ENCODE measurements around the gene ADAMTS9. TPM values are rescaled to one million over a fixed set of nuclear protein-coding genes. Genes with fewer than 3 reads are reported as not detected.

ADAMTS9 gene
- total and polyA plus RNA-seq, 8 donors, result 36.3 to 78.0 (median 56.7) TPM

DNA sequence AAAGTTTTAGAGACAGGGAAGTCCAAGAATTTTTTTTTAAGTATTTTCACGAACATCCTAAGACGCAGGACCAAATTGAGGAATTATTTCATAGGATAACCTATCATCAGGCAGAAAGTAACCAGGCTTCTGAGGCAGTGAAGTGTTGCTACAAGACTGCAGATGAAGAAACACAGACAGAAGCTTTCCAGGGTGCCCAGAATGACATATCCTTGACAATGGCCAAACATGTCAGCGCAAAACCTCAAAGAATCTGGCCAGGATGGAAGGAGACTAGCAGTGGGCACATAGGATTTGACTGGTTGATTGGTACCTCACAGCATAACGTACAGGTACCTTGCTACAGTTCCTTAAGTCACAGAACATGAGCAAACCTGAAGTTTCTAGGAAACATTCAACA, 7.5 kb downstream of the ADAMTS9 start:
- Histone ChIP-seq H3K36me3 (peaks cover 0 to 38% of the 10 kb centered on the region in 2 donors), H3K4me3 (no peak overlapping the region), H3K27ac (no peak overlapping the region), H3K27me3 (peaks cover 0 to 7% of the 10 kb centered on the region in 2 donors), H3K9me3 (no peaks in the 10 kb centered on the region), H3K4me1 (peaks cover 3 to 15% of the 10 kb centered on the region in 2 donors)
- no peak for ATAC-seq
- no peak for DNase-seq
- TF ChIP-seq, protein P1, sequence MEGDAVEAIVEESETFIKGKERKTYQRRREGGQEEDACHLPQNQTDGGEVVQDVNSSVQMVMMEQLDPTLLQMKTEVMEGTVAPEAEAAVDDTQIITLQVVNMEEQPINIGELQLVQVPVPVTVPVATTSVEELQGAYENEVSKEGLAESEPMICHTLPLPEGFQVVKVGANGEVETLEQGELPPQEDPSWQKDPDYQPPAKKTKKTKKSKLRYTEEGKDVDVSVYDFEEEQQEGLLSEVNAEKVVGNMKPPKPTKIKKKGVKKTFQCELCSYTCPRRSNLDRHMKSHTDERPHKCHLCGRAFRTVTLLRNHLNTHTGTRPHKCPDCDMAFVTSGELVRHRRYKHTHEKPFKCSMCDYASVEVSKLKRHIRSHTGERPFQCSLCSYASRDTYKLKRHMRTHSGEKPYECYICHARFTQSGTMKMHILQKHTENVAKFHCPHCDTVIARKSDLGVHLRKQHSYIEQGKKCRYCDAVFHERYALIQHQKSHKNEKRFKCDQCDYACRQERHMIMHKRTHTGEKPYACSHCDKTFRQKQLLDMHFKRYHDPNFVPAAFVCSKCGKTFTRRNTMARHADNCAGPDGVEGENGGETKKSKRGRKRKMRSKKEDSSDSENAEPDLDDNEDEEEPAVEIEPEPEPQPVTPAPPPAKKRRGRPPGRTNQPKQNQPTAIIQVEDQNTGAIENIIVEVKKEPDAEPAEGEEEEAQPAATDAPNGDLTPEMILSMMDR (IDR thresholded peaks at IDR 0.05), result no peak
- intact Hi-C loops (cut with DNase I), result loop anchor here in 1 of 2 donors (10.0 kb wide), 2 partner anchors 484 to 564 kb away; no protein-coding TSS in a partner anchor

- Histone ChIP-seq H3K36me3 (peaks cover 0 to 38% of the 10 kb centered on the region in 2 donors), H3K4me1 (peaks cover 0 to 16% of the 10 kb centered on the region in 2 donors), H3K27ac (no peak overlapping the region), H3K27me3 (no peaks in the 10 kb centered on the region), H3K4me3 (no peak overlapping the region), H3K9me3 (no peaks in the 10 kb centered on the region)
- ATAC-seq (no peak), DNase-seq (no peak)
- TF ChIP-seq, protein P1 (IDR thresholded peaks at IDR 0.05), result no peak
- intact Hi-C loops (cut with DNase I), result no loop called here
Observed at GRCh38 chr3:64677961-64678716, 9.7 kb downstream of the ADAMTS9 start.

GRCh38 chr3:64676831-64677230, 11.0 kb downstream of the ADAMTS9 start:
- ATAC-seq (no peak), DNase-seq (no peak)
- Histone ChIP-seq H3K9me3 (no peaks in the 10 kb centered on the region), H3K36me3 (peaks cover 0 to 45% of the 10 kb centered on the region in 2 donors), H3K4me1 (peaks cover 0 to 11% of the 10 kb centered on the region in 2 donors), H3K27ac (no peak overlapping the region), H3K27me3 (no peaks in the 10 kb centered on the region), H3K4me3 (no peak overlapping the region)
- intact Hi-C loops (cut with DNase I), result no loop called here
- TF ChIP-seq, protein P1 (IDR thresholded peaks at IDR 0.05), result no peak

- Histone ChIP-seq H3K36me3 (peaks cover 0 to 37% of the 10 kb centered on the region in 2 donors), H3K4me3 (no peak overlapping the region), H3K27ac (no peak overlapping the region), H3K9me3 (no peaks in the 10 kb centered on the region), H3K4me1 (peaks cover 0 to 7% of the 10 kb centered on the region in 2 donors), H3K27me3 (no peaks in the 10 kb centered on the region)
- TF ChIP-seq, protein P1 (IDR thresholded peaks at IDR 0.05), result no peak
- intact Hi-C loops (cut with DNase I), result no loop called here
- ATAC-seq (no peak), DNase-seq (no peak)
Observed at GRCh38 chr3:64675687-64676247, 12.0 kb downstream of the ADAMTS9 start.

- DNase-seq, result peak in 1 of 4 donors; percentile 38
- Histone ChIP-seq H3K27me3 (no peaks in the 10 kb centered on the region), H3K4me3 (no peak overlapping the region), H3K4me1 (peaks cover 0 to 7% of the 10 kb centered on the region in 2 donors), H3K36me3 (peaks cover 0 to 27% of the 10 kb centered on the region in 2 donors), H3K9me3 (no peaks in the 10 kb centered on the region), H3K27ac (no peak overlapping the region)
- TF ChIP-seq, protein P1 (IDR thresholded peaks at IDR 0.05), result no peak
- intact Hi-C loops (cut with DNase I), result no loop called here
- ATAC-seq, result peak; percentile 32
Observed at GRCh38 chr3:64674591-64675076, 13.2 kb downstream of the ADAMTS9 start.

All from left lung (tissue), 10 donors.